ENCODE data around the gene PTPRK. TPM values are rescaled to one million over a fixed set of nuclear protein-coding genes. Genes with fewer than 3 reads are reported as not detected.

Gene PTPRK
- total and polyA plus RNA-seq, 10 of the 15 experiments (the other 5 are each of a cell fraction or from before 2014, with no cell fraction given) = 0.23 to 1.9 (median 0.55) TPM

GRCh38 chr6:128500749-128501600 lies 19.4 kb downstream of the PTPRK start:
- H3K4me2 ChIP-seq (ENCODE audit: control insufficient read depth, insufficient read depth) = no peak overlapping the region
- RAD21 ChIA-PET (ENCODE audit: unreplicated experiment) = no interaction called here
- no peaks in the 10 kb centered on the region for H3K79me2 ChIP-seq (ENCODE audit: control insufficient read depth, insufficient read depth, low read length)
- no peaks in the 10 kb centered on the region for H3K27me3 ChIP-seq (replicated peaks in 1 of 2; ENCODE audit: control insufficient read depth in 2 of 2, insufficient read depth in 2 of 2, low read length in 1 of 2)
- no peaks in the 10 kb centered on the region for H3K36me3 ChIP-seq (ENCODE audit: control insufficient read depth in 2 of 2, insufficient read depth in 2 of 2, low read length in 1 of 2)
- intact Hi-C loops (cut with micrococcal nuclease; ENCODE audit: unreplicated experiment) = no loop called here
- H2AFZ ChIP-seq (ENCODE audit: control insufficient read depth, low read depth, low read length) = no peak overlapping the region
- CTCF ChIA-PET = no interaction called here
- TF ChIP-seq NR2F1 (conservative IDR thresholded peaks at IDR 0.05) = no peak
- no peak for TF ChIP-seq RB1 (IDR thresholded peaks at IDR 0.05; ENCODE audit: borderline replicate concordance)
- no peak for TF ChIP-seq STAT1 (conservative IDR thresholded peaks at IDR 0.05)
- no peak for TF ChIP-seq SIN3A (IDR thresholded peaks at IDR 0.05; ENCODE audit: low read depth, low read length)
- no peak for TF ChIP-seq FOXK2 (IDR thresholded peaks at IDR 0.05)
- no peak for TF ChIP-seq EED (IDR thresholded peaks at IDR 0.05; ENCODE audit: low read depth)
- TF ChIP-seq DPF2 (IDR thresholded peaks at IDR 0.05) = no peak
- TF ChIP-seq ZBTB11 (CRISPR knock-in tag; IDR thresholded peaks at IDR 0.05) = no peak
- TF ChIP-seq TBL1XR1 (IDR thresholded peaks at IDR 0.05; ENCODE audit: low read depth, low read length) = no peak
- no peak for TF ChIP-seq ZBTB4 (CRISPR knock-in tag; IDR thresholded peaks at IDR 0.05)
- no peaks in the 10 kb centered on the region for H3K4me1 ChIP-seq (ENCODE audit: control insufficient read depth, insufficient read depth, low read length)
- H3K27ac ChIP-seq (ENCODE audit: control insufficient read depth, insufficient read depth) = no peak overlapping the region
- no peaks in the 10 kb centered on the region for H3K9me3 ChIP-seq (replicated peaks; ENCODE audit: control insufficient read depth, insufficient read depth, low read length)
- no TSS peak for BruUV-seq (replicated peaks)
- SMC1A ChIA-PET (ENCODE audit: uncharacterized antibody, unreplicated experiment) = no interaction called here
- in situ Hi-C loops (cut with MboI) = no loop called here
- H4K20me1 ChIP-seq (ENCODE audit: control insufficient read depth, insufficient read depth) = no peaks in the 10 kb centered on the region
- ATAC-seq = no peak
- H3K4me3 ChIP-seq = no peak overlapping the region
- no peak overlapping the region for H3K9ac ChIP-seq (ENCODE audit: control insufficient read depth, insufficient read depth, low read length)
- no peak for FAIRE-seq
- WGBS (ENCODE audit: insufficient coverage, insufficient replicate concordance, low lambda C conversion rate, missing lambda C conversion rate) = 28% methylated on average over 7 of the region's 7 CpGs
- POLR2A ChIA-PET = no interaction called here
- DNase-seq (ENCODE audit: low read depth, low spot score) = no peak

All from GM12878 (cell line).